C4-2B (cell line): Measurements from ENCODE around the gene CHD1L.

Source experiments
- ZFX ChIP-seq: fragments of 450-650 bp; IDR thresholded peaks from 2 replicates; pipeline ENCODE4 v1.6.1; 2017
- TF ChIP-seq, protein P1 (sequence below): fragments of 450-650 bp; conservative IDR thresholded peaks from 2 replicates; pipeline ENCODE4 v1.5.1; 2017; ENCODE audit warnings: mild to moderate bottlenecking

DNA sequence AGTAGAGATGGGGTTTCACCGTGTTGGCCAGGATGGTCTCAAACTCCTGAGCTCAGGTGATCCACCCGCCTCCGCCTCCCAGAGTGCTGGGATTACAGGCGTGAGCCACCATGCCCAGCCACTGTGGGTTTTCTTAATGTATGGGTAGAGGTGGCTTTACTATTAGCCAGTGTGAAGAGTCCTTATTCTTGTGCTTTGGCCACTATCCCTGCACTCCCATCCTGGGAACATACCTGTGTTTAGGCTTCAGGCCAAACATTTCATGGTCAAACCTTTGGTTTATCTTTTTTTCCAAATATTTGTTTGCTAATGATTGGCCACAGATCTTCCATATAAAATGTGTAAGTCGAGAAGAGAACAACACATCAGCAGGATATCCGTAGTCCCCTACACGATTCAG lies 33.9 kb upstream of the CHD1L start:
- TF ChIP-seq, protein P1, sequence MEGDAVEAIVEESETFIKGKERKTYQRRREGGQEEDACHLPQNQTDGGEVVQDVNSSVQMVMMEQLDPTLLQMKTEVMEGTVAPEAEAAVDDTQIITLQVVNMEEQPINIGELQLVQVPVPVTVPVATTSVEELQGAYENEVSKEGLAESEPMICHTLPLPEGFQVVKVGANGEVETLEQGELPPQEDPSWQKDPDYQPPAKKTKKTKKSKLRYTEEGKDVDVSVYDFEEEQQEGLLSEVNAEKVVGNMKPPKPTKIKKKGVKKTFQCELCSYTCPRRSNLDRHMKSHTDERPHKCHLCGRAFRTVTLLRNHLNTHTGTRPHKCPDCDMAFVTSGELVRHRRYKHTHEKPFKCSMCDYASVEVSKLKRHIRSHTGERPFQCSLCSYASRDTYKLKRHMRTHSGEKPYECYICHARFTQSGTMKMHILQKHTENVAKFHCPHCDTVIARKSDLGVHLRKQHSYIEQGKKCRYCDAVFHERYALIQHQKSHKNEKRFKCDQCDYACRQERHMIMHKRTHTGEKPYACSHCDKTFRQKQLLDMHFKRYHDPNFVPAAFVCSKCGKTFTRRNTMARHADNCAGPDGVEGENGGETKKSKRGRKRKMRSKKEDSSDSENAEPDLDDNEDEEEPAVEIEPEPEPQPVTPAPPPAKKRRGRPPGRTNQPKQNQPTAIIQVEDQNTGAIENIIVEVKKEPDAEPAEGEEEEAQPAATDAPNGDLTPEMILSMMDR = no peak
- no peak for TF ChIP-seq ZFX
